ENCODE results near the gene AGAP3.

AGAP3 gene

DNA sequence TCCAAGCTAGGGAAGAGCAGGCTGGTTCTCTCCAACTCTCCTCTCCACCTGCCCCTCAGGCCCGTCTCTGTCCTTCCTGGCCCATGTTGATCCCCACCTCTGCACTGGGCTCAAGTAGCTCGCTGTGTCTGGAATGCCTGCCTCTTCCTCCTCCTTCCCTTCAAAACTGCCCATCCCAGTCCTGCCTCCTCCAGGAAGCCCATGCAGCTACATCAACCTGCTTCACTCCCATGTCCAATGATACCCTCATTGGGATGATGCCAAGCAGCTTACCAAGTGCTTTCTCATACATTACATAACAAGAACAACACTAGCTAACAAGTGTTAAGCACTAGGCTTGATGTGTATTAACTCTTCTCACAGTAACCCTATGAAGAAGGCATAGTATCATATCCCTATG, 92.6 kb downstream of the AGAP3 start:
- TF ChIP-seq, protein P1, sequence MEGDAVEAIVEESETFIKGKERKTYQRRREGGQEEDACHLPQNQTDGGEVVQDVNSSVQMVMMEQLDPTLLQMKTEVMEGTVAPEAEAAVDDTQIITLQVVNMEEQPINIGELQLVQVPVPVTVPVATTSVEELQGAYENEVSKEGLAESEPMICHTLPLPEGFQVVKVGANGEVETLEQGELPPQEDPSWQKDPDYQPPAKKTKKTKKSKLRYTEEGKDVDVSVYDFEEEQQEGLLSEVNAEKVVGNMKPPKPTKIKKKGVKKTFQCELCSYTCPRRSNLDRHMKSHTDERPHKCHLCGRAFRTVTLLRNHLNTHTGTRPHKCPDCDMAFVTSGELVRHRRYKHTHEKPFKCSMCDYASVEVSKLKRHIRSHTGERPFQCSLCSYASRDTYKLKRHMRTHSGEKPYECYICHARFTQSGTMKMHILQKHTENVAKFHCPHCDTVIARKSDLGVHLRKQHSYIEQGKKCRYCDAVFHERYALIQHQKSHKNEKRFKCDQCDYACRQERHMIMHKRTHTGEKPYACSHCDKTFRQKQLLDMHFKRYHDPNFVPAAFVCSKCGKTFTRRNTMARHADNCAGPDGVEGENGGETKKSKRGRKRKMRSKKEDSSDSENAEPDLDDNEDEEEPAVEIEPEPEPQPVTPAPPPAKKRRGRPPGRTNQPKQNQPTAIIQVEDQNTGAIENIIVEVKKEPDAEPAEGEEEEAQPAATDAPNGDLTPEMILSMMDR (IDR thresholded peaks at IDR 0.05; ENCODE audit: insufficient read depth, missing control alignments), result no peak
- no peak for DNase-seq (ENCODE audit: insufficient read length, low spot score)
- FAIRE-seq, result no peak

DNA sequence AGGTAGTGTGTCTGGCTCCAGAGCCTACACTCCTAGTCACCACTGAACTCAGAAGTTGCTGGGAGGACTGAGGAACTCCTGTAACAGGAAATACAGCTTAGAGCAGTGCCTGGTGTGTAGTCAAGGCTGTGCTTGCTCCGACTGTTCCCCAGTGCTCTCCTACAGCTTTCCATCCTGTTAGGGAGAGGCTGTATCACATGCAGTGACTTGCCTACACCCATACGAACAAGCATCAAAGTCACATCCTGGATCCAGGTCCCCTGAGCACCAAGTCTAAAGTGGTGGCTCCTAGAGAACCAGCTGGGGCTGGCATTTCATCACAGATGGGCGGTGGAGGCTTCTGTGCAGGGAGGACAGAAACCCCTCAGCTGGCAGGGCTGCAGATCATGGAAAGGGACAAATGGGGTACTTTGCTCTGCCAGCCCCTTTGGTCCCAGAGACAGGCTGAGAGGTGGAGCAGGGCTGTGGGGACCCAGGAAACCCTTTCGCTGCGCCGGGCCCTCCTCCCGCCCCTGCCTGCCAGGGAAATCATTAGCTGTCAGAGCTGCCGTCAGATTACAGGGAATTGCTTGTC, 93.1 kb downstream of the AGAP3 start:
- FAIRE-seq (no peak), DNase-seq (ENCODE audit: insufficient read length, low spot score) (no peak)
- TF ChIP-seq, protein P1 (IDR thresholded peaks at IDR 0.05; ENCODE audit: insufficient read depth, missing control alignments), result no peak

DNA sequence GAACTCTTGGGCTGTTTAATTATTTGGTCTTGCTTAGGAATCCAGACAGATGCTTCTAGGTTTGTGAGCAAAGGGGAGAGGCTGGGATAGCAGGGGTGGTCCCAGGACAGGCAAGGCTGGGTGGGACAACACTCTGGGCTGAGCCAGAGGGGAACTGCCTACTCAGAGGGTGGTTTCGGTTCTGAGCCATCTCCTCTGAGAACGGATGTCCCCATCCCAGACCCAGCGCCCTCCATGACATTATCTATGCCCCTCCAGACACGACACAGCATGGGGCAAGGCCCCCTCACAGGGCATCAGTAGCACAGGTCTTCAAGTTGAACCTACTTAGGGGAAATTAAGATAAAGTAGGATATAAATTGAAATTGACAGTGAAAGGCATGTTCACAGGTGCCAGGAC, 93.7 kb downstream of the AGAP3 start:
- FAIRE-seq, result no peak
- TF ChIP-seq, protein P1 (IDR thresholded peaks at IDR 0.05; ENCODE audit: insufficient read depth, missing control alignments), result no peak
- no peak for DNase-seq (ENCODE audit: insufficient read length, low spot score)

DNA sequence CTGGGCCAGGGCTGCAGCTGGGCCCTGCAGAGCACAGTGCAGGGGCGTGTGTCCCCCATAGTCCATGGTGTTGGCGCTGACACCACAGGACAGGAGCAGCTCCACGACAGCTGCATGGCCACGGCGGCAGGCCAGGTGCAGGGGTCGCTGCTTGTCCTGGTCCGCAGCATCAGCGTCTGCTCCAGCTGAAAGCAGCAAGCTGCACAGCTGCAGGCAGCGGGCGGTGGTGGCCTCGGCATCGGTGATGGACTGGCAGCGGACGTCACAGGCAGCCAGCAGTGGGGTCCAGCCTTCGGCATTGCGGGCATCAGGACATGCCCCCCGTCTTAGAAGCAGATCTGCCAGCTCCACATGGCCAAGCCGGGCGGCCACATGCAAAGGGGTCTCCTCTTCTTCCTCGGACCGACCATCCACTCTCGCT, 94.7 kb downstream of the AGAP3 start:
- FAIRE-seq (no peak), DNase-seq (ENCODE audit: insufficient read length, low spot score) (no peak)
- TF ChIP-seq, protein P1 (IDR thresholded peaks at IDR 0.05; ENCODE audit: insufficient read depth, missing control alignments), result no peak

DNA sequence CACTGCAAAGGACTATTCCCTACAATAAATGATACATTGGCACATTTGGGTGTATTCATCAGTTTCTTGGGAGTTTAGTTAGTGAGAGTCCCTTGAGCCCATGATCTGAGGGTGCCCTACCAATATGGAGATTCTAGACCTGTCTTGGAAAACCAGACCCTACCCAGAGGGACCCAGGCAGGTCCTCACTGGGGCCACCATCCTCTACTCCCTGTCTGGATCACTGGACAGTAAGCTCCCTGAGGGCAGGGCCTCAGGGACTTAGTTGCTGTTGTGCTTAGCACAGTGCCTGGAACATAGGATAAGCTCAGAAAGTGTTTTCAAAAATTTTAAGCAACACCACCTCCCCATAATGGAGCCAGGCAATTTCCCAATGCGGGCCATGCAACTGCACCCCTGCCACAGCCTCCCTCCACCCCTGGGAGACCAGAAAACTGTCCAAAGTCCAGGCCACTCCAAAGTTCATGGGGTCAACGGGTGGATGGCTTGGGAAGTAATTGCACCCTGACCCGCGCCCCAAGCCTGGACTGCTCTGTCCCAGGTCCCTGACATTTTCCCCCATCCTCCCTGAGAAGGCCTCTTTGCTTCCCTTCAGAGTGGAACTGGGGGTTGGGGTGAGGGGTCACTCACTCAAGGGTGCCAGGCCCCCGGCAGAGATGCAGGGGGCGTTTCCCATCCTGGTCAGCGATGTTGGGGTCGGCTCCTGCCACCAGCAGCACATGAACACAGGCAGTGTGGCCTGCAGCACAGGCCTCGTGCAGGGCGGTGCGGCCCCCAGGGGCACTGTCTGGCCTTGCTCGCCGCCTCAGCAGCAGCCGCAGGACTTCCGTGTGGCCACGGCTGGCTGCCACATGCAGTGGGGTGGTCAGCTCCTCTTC, 99.7 kb downstream of the AGAP3 start:
- DNase-seq (ENCODE audit: insufficient read length, low spot score) (no peak), FAIRE-seq (no peak)
- TF ChIP-seq, protein P1 (IDR thresholded peaks at IDR 0.05; ENCODE audit: insufficient read depth, missing control alignments), result no peak

DNA sequence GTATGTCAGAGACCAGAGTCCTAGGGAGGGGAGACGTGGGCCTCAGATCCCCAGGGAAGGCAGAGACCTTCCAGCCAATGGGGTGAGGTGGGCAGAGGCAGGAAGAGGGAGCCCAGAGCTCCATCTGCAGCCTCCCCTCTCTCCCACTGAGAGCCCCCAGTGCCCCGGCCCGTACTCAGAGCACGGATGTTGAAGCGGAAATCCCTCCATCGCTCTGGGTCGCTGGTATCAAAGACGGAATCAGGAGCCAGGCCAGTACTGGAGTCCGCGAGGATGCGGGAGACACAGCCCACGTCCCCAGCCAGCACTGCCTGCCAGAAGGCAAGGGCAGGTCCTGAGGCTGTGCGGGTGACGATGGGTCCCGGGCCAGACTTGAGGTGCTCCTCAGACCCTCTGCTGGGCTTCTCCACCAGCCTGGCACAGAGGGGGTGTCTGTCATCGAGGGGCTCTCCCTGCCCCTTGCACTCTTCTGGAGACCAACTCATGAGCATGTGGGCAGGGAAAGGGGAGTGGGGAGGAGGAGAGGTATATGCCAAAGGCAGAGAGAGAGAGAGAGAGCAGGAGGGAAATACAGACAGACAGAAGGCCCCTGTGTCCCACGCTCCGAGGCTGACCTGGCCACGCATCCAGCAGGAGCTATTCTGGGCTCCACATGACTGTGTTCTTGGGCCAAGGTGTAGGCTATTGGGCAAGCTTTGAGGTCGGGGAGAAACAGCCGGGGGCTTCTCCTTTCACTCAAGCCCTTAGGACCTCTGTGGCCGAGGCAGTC, 100.5 kb downstream of the AGAP3 start, which contains the start of gene ASB10:
Gene ASB10 (minus strand): TSS at position 611 of the 769 bp plus-strand sequence. CDS start 120 bp downstream, at position 491.
- no peak for DNase-seq (ENCODE audit: insufficient read length, low spot score)
- TF ChIP-seq, protein P1 (IDR thresholded peaks at IDR 0.05; ENCODE audit: insufficient read depth, missing control alignments), result no peak
- no peak for FAIRE-seq

All from D721Med (cell line).